K562 (cell line): ENCODE data around the gene COX7A1. TPM values are rescaled to one million over a fixed set of nuclear protein-coding genes. Genes with fewer than 3 reads are reported as not detected.

Experiments
- HIVEP1 ChIP-seq: fragments of 250-450 bp; sonication (Bioruptor Pico); IDR thresholded peaks from 2 replicates; pipeline ENCODE4 v1.4.0; 2020; ENCODE audit warnings: mild to moderate bottlenecking
- KLF6 ChIP-seq: fragments of 250-450 bp; sonication (Bioruptor Pico); IDR thresholded peaks from 2 replicates; pipeline ENCODE4 v1.4.0; 2020; ENCODE audit warnings: mild to moderate bottlenecking, moderate library complexity, borderline replicate concordance
- NFYB ChIP-seq: IDR thresholded peaks from 2 replicates; pipeline ENCODE4 v1.6.1; 2011; ENCODE audit warnings: mild to moderate bottlenecking, moderate library complexity; ENCODE audit not compliant: insufficient read length; ENCODE audit errors: extremely low read depth
- NR1H2 ChIP-seq: sonication (generic); formaldehyde crosslinking; IDR thresholded peaks from 2 replicates; pipeline ENCODE4 v1.4.0; 2020; ENCODE audit warnings: mild to moderate bottlenecking, missing genetic modification reagents
- PHF8 ChIP-seq: fragments of 200-600 bp; sonication (generic); IDR thresholded peaks from 2 replicates; pipeline ENCODE4 v1.6.1; 2012; ENCODE audit warnings: mixed run types, mild to moderate bottlenecking, inconsistent platforms, low read length, moderate library complexity, borderline replicate concordance
- RBM15 ChIP-seq: fragments of 200-400 bp; formaldehyde crosslinking; IDR thresholded peaks from 2 replicates; pipeline ENCODE4 v1.6.1; 2018; ENCODE audit warnings: mild to moderate bottlenecking, low read length, moderate library complexity; ENCODE audit not compliant: insufficient read depth
- SMARCA4 ChIP-seq: fragments of 450-650 bp; IDR thresholded peaks from 2 replicates; pipeline ENCODE4 v1.6.1; 2016
- SRSF1 ChIP-seq: fragments of 200-400 bp; formaldehyde crosslinking; IDR thresholded peaks from 2 replicates; pipeline ENCODE4 v1.6.1; 2017; ENCODE audit warnings: mild to moderate bottlenecking, low read depth, low read length, moderate library complexity
- polyA plus RNA-seq, 8 experiments: library from polyadenylated mRNA; depleted of rRNA in 4 of 8; stranded (reverse) in 5 of 8; unstranded in 3 of 8; fragments of >200 nt; fragmentation: Nextera tagmentation in 2 of 8; fragmentation: Illumina TruSeq in 1 of 8; extraction: Ambion mirVana in 2 of 8; extraction: Trizol in 1 of 8; gene quantifications; 2 replicates each; pipeline versions ENCODE4 v1.2.1 to v1.2.3, GENCODE V29; 2011 to 2014; ENCODE audit warnings: inconsistent platforms in 1 of 8, missing spikeins in 1 of 8
- total RNA-seq, 7 experiments: library from RNA; depleted of rRNA in 6 of 7; stranded (reverse); fragments of >200 nt in 6 of 7; fragmentation: Illumina TruSeq in 2 of 7; extraction: Trizol in 2 of 7; gene quantifications; 2 replicates each; pipeline versions ENCODE4 v1.2.1 to v1.2.3, GENCODE V29; 2011 to 2021; ENCODE audit warnings: low replicate concordance in 1 of 7
- TF ChIP-seq, protein P1 (sequence below): sonication (generic); formaldehyde crosslinking; IDR thresholded peaks from 2 replicates; pipeline ENCODE4 v1.8.1; 2023; ENCODE audit warnings: mild to moderate bottlenecking, missing genetic modification reagents
- TF ChIP-seq, protein P2 (sequence below): fragments of 450-650 bp; IDR thresholded peaks from 2 replicates; pipeline ENCODE4 v1.6.1; 2016; ENCODE audit warnings: mild to moderate bottlenecking, moderate library complexity
- TF ChIP-seq, protein P3 (sequence below): fragments of 200-800 bp; sonication (Bioruptor generic); IDR thresholded peaks from 2 replicates; pipeline ENCODE4 v1.6.1; 2017; ENCODE audit warnings: missing genetic modification characterization, missing compliant biosample characterization

COX7A1 gene
- total and polyA plus RNA-seq, 9 of the 15 experiments (the other 6 are each of a cell fraction or from before 2014, with no cell fraction given), result 0.08 TPM; not detected in 8

DNA sequence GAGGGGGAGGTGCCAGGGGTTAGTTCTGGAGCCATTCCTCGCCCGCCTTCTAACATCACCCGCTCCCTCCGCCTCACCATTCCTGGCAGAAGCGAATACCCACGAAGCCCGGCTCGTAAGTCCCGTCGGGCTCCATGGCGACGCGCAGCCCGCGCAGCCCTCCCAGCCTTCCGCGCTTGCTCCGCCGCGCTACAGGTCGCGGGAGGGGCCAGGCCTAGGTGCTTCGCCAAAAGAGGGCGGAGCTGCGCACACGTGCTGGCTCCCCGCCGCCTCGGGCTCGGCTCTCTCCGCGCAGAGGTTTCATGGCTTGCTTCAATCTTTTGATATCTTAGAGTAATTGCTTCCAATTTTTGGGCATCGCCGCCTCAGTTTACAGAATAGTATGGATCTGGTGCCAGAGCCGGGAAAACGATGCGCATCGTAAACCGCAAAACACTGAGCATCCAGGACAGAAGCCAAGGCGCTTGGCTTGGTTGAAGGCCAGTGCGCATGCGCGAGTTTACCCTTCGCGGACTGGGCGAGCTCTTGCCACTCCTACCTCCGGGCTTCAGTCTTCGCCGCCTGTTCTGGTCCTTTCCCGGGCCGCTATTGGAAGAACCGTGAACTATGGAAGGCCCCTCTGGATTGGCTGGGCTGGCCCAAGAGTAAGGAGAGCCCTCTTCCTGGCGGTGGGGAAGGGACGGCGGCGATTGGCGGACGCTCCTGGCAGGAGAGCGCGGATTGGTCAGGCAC lies 37.4 kb downstream of the COX7A1 start, which contains the start of gene POLR2I (continued):
- TF ChIP-seq SRSF1, result no peak
- TF ChIP-seq RBM15, result no peak
- peak; percentile 73 for TF ChIP-seq NFYB
- TF ChIP-seq NR1H2 (CRISPR knock-in tag), result no peak
- 0 out of 2 replicates have a peak, but pooled peaks have one; percentile 71 for TF ChIP-seq KLF6
- TF ChIP-seq, protein P1, sequence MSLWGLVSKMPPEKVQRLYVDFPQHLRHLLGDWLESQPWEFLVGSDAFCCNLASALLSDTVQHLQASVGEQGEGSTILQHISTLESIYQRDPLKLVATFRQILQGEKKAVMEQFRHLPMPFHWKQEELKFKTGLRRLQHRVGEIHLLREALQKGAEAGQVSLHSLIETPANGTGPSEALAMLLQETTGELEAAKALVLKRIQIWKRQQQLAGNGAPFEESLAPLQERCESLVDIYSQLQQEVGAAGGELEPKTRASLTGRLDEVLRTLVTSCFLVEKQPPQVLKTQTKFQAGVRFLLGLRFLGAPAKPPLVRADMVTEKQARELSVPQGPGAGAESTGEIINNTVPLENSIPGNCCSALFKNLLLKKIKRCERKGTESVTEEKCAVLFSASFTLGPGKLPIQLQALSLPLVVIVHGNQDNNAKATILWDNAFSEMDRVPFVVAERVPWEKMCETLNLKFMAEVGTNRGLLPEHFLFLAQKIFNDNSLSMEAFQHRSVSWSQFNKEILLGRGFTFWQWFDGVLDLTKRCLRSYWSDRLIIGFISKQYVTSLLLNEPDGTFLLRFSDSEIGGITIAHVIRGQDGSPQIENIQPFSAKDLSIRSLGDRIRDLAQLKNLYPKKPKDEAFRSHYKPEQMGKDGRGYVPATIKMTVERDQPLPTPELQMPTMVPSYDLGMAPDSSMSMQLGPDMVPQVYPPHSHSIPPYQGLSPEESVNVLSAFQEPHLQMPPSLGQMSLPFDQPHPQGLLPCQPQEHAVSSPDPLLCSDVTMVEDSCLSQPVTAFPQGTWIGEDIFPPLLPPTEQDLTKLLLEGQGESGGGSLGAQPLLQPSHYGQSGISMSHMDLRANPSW (CRISPR knock-in tag), result no peak
- TF ChIP-seq, protein P2, sequence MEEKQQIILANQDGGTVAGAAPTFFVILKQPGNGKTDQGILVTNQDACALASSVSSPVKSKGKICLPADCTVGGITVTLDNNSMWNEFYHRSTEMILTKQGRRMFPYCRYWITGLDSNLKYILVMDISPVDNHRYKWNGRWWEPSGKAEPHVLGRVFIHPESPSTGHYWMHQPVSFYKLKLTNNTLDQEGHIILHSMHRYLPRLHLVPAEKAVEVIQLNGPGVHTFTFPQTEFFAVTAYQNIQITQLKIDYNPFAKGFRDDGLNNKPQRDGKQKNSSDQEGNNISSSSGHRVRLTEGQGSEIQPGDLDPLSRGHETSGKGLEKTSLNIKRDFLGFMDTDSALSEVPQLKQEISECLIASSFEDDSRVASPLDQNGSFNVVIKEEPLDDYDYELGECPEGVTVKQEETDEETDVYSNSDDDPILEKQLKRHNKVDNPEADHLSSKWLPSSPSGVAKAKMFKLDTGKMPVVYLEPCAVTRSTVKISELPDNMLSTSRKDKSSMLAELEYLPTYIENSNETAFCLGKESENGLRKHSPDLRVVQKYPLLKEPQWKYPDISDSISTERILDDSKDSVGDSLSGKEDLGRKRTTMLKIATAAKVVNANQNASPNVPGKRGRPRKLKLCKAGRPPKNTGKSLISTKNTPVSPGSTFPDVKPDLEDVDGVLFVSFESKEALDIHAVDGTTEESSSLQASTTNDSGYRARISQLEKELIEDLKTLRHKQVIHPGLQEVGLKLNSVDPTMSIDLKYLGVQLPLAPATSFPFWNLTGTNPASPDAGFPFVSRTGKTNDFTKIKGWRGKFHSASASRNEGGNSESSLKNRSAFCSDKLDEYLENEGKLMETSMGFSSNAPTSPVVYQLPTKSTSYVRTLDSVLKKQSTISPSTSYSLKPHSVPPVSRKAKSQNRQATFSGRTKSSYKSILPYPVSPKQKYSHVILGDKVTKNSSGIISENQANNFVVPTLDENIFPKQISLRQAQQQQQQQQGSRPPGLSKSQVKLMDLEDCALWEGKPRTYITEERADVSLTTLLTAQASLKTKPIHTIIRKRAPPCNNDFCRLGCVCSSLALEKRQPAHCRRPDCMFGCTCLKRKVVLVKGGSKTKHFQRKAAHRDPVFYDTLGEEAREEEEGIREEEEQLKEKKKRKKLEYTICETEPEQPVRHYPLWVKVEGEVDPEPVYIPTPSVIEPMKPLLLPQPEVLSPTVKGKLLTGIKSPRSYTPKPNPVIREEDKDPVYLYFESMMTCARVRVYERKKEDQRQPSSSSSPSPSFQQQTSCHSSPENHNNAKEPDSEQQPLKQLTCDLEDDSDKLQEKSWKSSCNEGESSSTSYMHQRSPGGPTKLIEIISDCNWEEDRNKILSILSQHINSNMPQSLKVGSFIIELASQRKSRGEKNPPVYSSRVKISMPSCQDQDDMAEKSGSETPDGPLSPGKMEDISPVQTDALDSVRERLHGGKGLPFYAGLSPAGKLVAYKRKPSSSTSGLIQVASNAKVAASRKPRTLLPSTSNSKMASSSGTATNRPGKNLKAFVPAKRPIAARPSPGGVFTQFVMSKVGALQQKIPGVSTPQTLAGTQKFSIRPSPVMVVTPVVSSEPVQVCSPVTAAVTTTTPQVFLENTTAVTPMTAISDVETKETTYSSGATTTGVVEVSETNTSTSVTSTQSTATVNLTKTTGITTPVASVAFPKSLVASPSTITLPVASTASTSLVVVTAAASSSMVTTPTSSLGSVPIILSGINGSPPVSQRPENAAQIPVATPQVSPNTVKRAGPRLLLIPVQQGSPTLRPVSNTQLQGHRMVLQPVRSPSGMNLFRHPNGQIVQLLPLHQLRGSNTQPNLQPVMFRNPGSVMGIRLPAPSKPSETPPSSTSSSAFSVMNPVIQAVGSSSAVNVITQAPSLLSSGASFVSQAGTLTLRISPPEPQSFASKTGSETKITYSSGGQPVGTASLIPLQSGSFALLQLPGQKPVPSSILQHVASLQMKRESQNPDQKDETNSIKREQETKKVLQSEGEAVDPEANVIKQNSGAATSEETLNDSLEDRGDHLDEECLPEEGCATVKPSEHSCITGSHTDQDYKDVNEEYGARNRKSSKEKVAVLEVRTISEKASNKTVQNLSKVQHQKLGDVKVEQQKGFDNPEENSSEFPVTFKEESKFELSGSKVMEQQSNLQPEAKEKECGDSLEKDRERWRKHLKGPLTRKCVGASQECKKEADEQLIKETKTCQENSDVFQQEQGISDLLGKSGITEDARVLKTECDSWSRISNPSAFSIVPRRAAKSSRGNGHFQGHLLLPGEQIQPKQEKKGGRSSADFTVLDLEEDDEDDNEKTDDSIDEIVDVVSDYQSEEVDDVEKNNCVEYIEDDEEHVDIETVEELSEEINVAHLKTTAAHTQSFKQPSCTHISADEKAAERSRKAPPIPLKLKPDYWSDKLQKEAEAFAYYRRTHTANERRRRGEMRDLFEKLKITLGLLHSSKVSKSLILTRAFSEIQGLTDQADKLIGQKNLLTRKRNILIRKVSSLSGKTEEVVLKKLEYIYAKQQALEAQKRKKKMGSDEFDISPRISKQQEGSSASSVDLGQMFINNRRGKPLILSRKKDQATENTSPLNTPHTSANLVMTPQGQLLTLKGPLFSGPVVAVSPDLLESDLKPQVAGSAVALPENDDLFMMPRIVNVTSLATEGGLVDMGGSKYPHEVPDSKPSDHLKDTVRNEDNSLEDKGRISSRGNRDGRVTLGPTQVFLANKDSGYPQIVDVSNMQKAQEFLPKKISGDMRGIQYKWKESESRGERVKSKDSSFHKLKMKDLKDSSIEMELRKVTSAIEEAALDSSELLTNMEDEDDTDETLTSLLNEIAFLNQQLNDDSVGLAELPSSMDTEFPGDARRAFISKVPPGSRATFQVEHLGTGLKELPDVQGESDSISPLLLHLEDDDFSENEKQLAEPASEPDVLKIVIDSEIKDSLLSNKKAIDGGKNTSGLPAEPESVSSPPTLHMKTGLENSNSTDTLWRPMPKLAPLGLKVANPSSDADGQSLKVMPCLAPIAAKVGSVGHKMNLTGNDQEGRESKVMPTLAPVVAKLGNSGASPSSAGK, result peak; percentile 99
- peak; percentile 67; the same call in 1 of the 2 replicates for TF ChIP-seq PHF8
- TF ChIP-seq HIVEP1 (CRISPR knock-in tag), result peak; percentile 40; the same call in 1 of the 2 replicates
- TF ChIP-seq, protein P3, sequence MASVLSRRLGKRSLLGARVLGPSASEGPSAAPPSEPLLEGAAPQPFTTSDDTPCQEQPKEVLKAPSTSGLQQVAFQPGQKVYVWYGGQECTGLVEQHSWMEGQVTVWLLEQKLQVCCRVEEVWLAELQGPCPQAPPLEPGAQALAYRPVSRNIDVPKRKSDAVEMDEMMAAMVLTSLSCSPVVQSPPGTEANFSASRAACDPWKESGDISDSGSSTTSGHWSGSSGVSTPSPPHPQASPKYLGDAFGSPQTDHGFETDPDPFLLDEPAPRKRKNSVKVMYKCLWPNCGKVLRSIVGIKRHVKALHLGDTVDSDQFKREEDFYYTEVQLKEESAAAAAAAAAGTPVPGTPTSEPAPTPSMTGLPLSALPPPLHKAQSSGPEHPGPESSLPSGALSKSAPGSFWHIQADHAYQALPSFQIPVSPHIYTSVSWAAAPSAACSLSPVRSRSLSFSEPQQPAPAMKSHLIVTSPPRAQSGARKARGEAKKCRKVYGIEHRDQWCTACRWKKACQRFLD, result peak; percentile 67; the same call in 1 of the 2 replicates
- TF ChIP-seq SMARCA4, result no peak
